Measurements from ENCODE around the gene MSH3. TPM values are rescaled to one million over a fixed set of nuclear protein-coding genes. Genes with fewer than 3 reads are reported as not detected.

Gene MSH3
- total RNA-seq, 3 donors from 2014 or later (not counting 1 experiment from before 2014, with no cell fraction given) = 11.6 to 17.1 (median 15.5) TPM

- H3K4me3 Mint-ChIP-seq = no peak overlapping the region
- no peak for TF ChIP-seq CTCF (IDR thresholded peaks at IDR 0.05)
- DNase-seq (no peak), ATAC-seq (no peak)
- Histone ChIP-seq H3K9me3 (ENCODE audit: control insufficient read depth, insufficient read depth, low read length) (no peaks in the 10 kb centered on the region), H3K4me1 (ENCODE audit: control insufficient read depth, insufficient read depth, low read length) (no peaks in the 10 kb centered on the region), H3K36me3 (ENCODE audit: control insufficient read depth, insufficient read depth, low read length) (no peaks in the 10 kb centered on the region), H3K4me3 (ENCODE audit: low read length) (no peak overlapping the region), H3K27ac (ENCODE audit: low read length) (no peak overlapping the region), H3K27me3 (ENCODE audit: control insufficient read depth, insufficient read depth, low read length) (no peaks in the 10 kb centered on the region)
- no peaks in the 10 kb centered on the region for H3K27me3 Mint-ChIP-seq (ENCODE audit: low read depth in 2 of 2)
- H3K4me1 Mint-ChIP-seq = peaks cover 9 to 10% of the 10 kb centered on the region in 2 donors
- no peaks in the 10 kb centered on the region for H3K9me3 Mint-ChIP-seq
- peak overlapping the region in 1 of 2 donors; percentile 45 for H3K27ac Mint-ChIP-seq
- no peaks in the 10 kb centered on the region for H3K36me3 Mint-ChIP-seq
- 94% methylated on average over 2 of the region's 3 CpGs for WGBS (ENCODE audit: insufficient coverage)
- intact Hi-C loops (cut with micrococcal nuclease) = no loop called here
Measured at GRCh38 chr5:80696450-80696849, 42.0 kb downstream of the MSH3 start.

GRCh38 chr5:80697100-80697499 is 42.6 kb downstream of the MSH3 start:
- Mint-ChIP-seq H3K4me3 (no peak overlapping the region), H3K36me3 (no peaks in the 10 kb centered on the region), H3K27ac (no peak overlapping the region), H3K27me3 (ENCODE audit: low read depth in 2 of 2) (no peaks in the 10 kb centered on the region), H3K4me1 (peaks cover 10 to 14% of the 10 kb centered on the region in 2 donors), H3K9me3 (no peaks in the 10 kb centered on the region)
- no peak for DNase-seq
- Histone ChIP-seq H3K4me3 (ENCODE audit: low read length) (no peak overlapping the region), H3K27me3 (ENCODE audit: control insufficient read depth, insufficient read depth, low read length) (no peaks in the 10 kb centered on the region), H3K9me3 (ENCODE audit: control insufficient read depth, insufficient read depth, low read length) (no peaks in the 10 kb centered on the region), H3K36me3 (ENCODE audit: control insufficient read depth, insufficient read depth, low read length) (no peaks in the 10 kb centered on the region), H3K27ac (ENCODE audit: low read length) (no peak overlapping the region), H3K4me1 (ENCODE audit: control insufficient read depth, insufficient read depth, low read length) (no peaks in the 10 kb centered on the region)
- no peak for TF ChIP-seq CTCF (IDR thresholded peaks at IDR 0.05)
- WGBS (ENCODE audit: insufficient coverage) = 100% methylated on average over 1 of the region's 3 CpGs
- ATAC-seq = no peak
- intact Hi-C loops (cut with micrococcal nuclease) = no loop called here

GRCh38 chr5:80698369-80698768 is 43.9 kb downstream of the MSH3 start:
- Histone ChIP-seq H3K27me3 (ENCODE audit: control insufficient read depth, insufficient read depth, low read length) (no peaks in the 10 kb centered on the region), H3K4me3 (ENCODE audit: low read length) (no peak overlapping the region), H3K27ac (ENCODE audit: low read length) (no peak overlapping the region), H3K9me3 (ENCODE audit: control insufficient read depth, insufficient read depth, low read length) (no peaks in the 10 kb centered on the region), H3K36me3 (ENCODE audit: control insufficient read depth, insufficient read depth, low read length) (no peaks in the 10 kb centered on the region), H3K4me1 (ENCODE audit: control insufficient read depth, insufficient read depth, low read length) (peaks cover 2% of the 10 kb centered on the region)
- Mint-ChIP-seq H3K27me3 (ENCODE audit: low read depth in 2 of 2) (no peaks in the 10 kb centered on the region), H3K36me3 (no peaks in the 10 kb centered on the region), H3K4me1 (peaks cover 13 to 16% of the 10 kb centered on the region in 2 donors), H3K9me3 (no peaks in the 10 kb centered on the region), H3K27ac (no peak overlapping the region), H3K4me3 (no peak overlapping the region)
- no peak for DNase-seq
- intact Hi-C loops (cut with micrococcal nuclease) = no loop called here
- 86% methylated on average over 5 of the region's 5 CpGs for WGBS (ENCODE audit: insufficient coverage)
- no peak for ATAC-seq
- no peak for TF ChIP-seq CTCF (IDR thresholded peaks at IDR 0.05)

- Histone ChIP-seq H3K36me3 (ENCODE audit: control insufficient read depth, insufficient read depth, low read length) (no peaks in the 10 kb centered on the region), H3K27ac (ENCODE audit: low read length) (no peak overlapping the region), H3K9me3 (ENCODE audit: control insufficient read depth, insufficient read depth, low read length) (no peaks in the 10 kb centered on the region), H3K4me3 (ENCODE audit: low read length) (no peak overlapping the region), H3K4me1 (ENCODE audit: control insufficient read depth, insufficient read depth, low read length) (peaks cover 10% of the 10 kb centered on the region), H3K27me3 (ENCODE audit: control insufficient read depth, insufficient read depth, low read length) (no peaks in the 10 kb centered on the region)
- H3K36me3 Mint-ChIP-seq = no peaks in the 10 kb centered on the region
- H3K9me3 Mint-ChIP-seq = no peaks in the 10 kb centered on the region
- intact Hi-C loops (cut with micrococcal nuclease) = no loop called here
- no peaks in the 10 kb centered on the region for H3K27me3 Mint-ChIP-seq (ENCODE audit: low read depth in 2 of 2)
- ATAC-seq = no peak
- DNase-seq = no peak
- peaks cover 22 to 25% of the 10 kb centered on the region in 2 donors for H3K4me1 Mint-ChIP-seq
- H3K4me3 Mint-ChIP-seq = no peak overlapping the region
- 90% methylated on average over 1 of the region's 1 CpG for WGBS (ENCODE audit: insufficient coverage)
- peak overlapping the region in 1 of 2 donors; percentile 27 for H3K27ac Mint-ChIP-seq
- no peak for TF ChIP-seq CTCF (IDR thresholded peaks at IDR 0.05)
Measured at GRCh38 chr5:80701597-80701996, 47.1 kb downstream of the MSH3 start.

All from natural killer cell (primary cell).